SIG-M5 (cell line): ENCODE measurements around the gene C1orf198.

Experiments used
- DNase-seq: peaks from one replicate; lab custom pipeline; 2025; lab: John Stamatoyannopoulos, UW

C1orf198 gene

GRCh38 chr1:230867903-230868735, at the start of gene C1orf198:
Gene C1orf198 (minus strand): TSS chr1:230868521. CDS start chr1:230868512, 9 bp downstream.
- DNase-seq: no peak

GRCh38 chr1:230917284-230918135, 49.2 kb upstream of the C1orf198 start:
- DNase-seq: no peak

- no peak for DNase-seq
Measured at GRCh38 chr1:230916587-230917283, 48.4 kb upstream of the C1orf198 start.

GRCh38 chr1:230915078-230915477, 46.8 kb upstream of the C1orf198 start:
- no peak for DNase-seq

GRCh38 chr1:230913496-230913895, 45.2 kb upstream of the C1orf198 start:
- no peak for DNase-seq

GRCh38 chr1:230910755-230911117, 42.4 kb upstream of the C1orf198 start:
- no peak for DNase-seq

GRCh38 chr1:230909974-230910754, 41.8 kb upstream of the C1orf198 start:
- DNase-seq: no peak

- DNase-seq: no peak
Measured at GRCh38 chr1:230907472-230908205, 39.3 kb upstream of the C1orf198 start.

GRCh38 chr1:230906226-230906625, 37.9 kb upstream of the C1orf198 start:
- no peak for DNase-seq

- DNase-seq: no peak
Measured at GRCh38 chr1:230905733-230906132, 37.4 kb upstream of the C1orf198 start.

GRCh38 chr1:230902349-230902923, 34.1 kb upstream of the C1orf198 start:
- no peak for DNase-seq

GRCh38 chr1:230901671-230902070, 33.4 kb upstream of the C1orf198 start:
- no peak for DNase-seq

- no peak for DNase-seq
Measured at GRCh38 chr1:230900984-230901383, 32.7 kb upstream of the C1orf198 start.

- no peak for DNase-seq
Measured at GRCh38 chr1:230899841-230900251, 31.5 kb upstream of the C1orf198 start.

GRCh38 chr1:230898748-230899147, 30.4 kb upstream of the C1orf198 start:
- DNase-seq: no peak

- DNase-seq: no peak
Measured at GRCh38 chr1:230898144-230898543, 29.8 kb upstream of the C1orf198 start.

GRCh38 chr1:230896779-230897178, 28.5 kb upstream of the C1orf198 start:
- no peak for DNase-seq

- DNase-seq: no peak
Measured at GRCh38 chr1:230895452-230895851, 27.1 kb upstream of the C1orf198 start.

- DNase-seq: no peak
Measured at GRCh38 chr1:230894664-230895063, 26.3 kb upstream of the C1orf198 start.

GRCh38 chr1:230894032-230894431, 25.7 kb upstream of the C1orf198 start:
- no peak for DNase-seq
